GM19238 (cell line): ENCODE results near the gene C1orf105.
"Not testable (repeated sequence)": the region's sequence is repeated elsewhere in the genome, so short reads cannot be mapped to it uniquely, and the experiment has no call there.

ENCODE experiments used
- DNase-seq: peaks from one replicate; pipeline ENCODE4 v3.0.0; 2011; ENCODE audit warnings: low spot score; ENCODE audit not compliant: insufficient read length

C1orf105 gene

DNA sequence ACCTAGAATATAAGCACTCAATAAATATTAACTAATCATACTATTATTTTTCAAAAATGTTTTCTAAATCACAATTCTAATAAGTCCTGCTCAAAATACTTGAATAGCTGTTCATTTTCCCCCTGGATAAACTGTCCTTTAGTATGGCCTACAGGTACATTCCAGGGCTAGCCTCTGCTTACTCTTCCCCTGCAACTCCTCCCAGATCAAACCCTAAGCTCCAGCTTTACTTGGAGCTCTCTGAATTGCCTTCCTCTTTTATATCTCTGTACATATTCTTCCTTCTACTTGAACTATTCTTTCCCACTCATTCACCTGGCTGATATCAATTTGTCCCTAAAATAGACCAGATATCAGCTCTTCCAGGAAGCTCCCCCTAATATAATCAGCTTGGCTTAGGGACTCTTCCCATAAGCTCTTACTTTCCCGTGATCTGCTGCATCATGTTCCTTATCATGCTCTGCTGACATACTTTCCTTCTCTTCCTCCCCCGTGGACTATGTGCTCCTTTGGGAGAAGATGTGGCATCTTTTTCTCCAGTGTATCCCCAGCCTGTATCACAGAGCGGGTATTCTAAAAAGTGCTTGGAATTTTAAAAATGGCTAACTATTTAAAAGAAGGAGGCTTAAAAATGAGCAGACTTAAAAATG, 66.4 kb downstream of the C1orf105 start:
- no peak for DNase-seq

DNA sequence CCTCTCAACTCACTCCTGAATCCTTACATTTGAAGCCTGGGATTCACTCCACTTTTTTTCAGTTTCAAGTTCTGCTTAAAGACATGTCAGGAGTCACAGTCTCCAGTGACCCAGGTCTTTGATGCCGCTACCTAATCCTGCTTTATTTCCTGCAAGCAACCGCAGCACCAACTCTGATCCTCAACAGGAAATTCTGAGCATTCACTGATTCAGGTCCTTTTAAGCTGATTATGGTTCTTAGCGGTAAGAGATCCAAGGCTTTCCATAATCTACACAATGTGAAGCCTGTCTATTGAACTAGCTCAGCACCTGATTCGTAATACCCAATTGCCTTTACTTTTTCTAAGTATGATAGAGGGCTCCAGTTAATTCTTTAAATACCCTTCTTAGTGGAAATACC, 67.1 kb downstream of the C1orf105 start:
- DNase-seq = no peak

DNA sequence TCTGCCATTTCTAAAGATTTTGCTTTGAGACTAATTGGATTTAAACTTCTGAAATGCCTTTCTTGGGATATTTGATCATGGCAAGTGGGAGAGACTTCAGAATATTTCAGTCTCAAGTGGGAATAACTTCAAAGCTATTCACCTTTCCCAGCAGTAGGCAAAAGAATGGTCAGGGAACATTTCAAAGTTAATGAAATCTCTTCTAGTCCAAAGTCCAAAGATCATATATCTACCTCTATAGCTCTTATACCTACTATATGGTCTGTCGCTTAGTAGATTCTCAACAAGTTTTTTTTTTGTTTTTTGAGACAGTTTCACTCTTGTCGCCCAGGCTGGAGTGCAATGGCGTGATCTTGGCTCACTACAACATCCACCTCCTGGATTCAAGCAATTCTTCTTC, 67.9 kb downstream of the C1orf105 start:
- no peak for DNase-seq

DNA sequence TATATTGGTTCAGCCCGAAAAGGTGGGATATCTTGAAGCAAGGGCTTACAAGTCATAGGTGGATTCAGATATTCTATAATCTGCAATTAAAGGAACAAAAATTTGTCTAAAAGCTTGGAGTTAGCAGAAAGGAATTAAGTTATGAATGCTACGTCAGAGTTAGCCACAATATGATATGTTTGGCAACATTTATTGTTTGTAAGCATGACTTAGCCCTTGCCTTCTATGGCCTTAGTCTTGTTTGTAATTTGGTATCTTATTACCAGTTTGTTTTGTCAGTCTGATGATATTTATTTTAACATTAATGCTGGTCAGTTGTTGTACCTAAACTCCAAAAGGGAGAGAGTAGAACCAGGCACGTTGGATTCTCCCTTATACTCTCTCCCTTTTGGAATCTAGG, 69.4 kb downstream of the C1orf105 start:
- no peak for DNase-seq

DNA sequence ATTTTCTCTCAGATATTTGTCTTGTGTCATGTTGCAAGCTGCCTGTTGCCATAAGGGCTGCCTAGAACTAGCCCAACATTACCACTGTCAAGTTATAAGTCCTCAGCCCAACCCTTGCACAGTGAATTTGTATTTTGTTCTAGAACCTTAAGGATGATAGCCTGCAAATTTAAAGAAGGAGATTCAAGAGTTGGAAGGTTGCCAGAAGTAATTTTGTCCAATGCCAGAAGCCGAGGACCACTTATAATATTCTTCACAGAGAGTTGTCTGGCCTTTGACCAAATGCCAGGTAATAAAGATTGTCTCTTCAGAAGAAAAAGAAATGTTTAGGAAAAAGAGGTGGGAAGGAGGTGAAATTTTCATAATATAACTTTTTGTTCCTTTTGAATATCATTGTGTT, 71.9 kb downstream of the C1orf105 start:
- DNase-seq = no peak

DNA sequence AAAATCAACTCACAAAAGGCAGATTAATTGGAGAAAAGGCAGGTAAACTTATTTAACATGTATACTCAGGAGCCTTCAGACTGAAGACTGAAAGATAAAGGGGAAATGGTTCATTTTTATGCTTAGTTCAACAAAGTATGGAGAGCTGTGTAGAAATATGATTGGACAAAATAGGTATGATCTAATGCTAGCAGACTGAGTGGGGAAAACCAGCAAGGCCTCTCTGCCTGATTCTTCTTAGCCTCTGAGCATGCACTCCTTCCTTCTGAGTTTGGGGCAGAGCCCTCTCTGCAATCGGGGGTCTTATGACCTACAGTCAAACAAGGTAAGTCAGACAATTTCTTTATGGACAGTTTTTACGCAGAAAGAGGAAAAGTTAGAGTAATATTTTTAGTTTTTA, 73.7 kb downstream of the C1orf105 start:
- DNase-seq = no peak

DNA sequence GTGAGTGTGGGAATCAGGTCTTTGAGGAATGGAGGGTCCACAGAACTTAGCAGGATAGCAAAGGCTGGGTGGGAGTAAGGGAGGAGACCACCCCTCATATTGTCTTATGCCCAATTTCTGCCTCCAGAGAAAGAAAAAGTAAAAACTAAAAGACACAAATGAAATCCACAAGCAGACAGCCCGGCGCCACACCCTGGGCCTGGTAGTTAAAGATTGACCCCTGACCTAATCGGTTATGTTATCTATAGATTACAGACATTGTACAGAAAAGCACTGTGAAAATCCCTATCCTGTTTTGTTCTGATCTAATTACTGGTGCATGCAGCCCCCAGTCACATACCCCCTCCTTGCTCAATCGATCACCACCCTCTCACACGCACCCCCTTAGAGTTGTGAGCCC, 75.6 kb downstream of the C1orf105 start:
- not testable (repeated sequence) for DNase-seq

DNA sequence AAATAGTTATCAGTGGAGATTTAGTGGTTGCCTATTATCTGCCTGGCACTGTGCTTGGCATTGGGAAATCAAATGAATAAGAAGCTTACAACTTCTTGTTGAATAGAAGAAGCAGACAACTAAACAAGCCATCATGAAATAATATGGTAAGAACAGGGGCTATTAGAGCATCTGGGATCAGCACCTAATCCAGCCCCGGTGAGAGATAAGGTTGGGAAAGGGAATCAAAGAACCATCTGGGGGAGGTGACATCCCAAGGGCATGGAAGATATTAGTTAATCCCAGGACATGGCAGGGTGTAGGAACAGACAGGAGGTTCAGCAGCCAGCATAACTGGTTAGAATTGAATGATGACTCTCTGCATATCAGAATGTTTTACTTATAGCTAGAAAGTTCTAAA, 76.2 kb downstream of the C1orf105 start:
- no peak for DNase-seq

DNA sequence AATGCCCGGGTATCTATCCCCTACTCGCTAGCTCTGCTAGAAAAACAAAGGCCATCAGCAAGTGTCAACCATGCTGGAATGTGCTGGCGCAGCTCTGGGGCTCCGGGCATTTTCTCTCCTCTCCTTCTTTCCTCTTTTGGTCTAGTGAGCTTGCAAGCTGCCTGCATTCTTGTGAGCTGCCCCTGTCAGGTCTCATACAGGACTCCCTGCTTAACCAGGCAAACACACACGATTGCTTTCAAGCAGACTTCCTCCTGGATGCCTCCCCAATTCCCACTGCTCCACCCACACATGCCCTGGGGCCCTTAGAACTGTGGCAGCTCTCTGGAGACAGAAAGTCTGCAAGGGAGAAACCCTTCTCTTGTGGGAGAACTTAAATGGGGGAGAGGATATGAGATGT, 76.7 kb downstream of the C1orf105 start:
- no peak for DNase-seq

DNA sequence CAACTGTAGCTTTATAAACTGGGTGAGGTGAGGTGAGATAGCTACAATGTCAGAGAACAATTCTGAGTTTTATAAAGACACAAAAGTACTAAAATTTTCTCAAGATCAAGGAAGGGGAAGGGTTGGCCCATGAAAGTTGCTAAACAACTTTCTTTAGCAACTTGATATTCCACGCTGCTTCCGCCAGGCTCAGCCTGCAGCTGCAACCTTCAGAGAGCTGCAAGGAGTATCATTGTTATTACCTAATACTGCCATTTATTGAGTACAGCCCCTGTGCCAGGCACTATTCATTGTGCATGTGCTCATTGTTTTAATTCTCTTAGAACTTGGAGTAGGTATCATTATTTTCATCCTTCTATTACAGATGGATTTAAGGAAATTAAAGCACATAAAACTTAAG, 78.4 kb downstream of the C1orf105 start:
- DNase-seq = no peak

DNA sequence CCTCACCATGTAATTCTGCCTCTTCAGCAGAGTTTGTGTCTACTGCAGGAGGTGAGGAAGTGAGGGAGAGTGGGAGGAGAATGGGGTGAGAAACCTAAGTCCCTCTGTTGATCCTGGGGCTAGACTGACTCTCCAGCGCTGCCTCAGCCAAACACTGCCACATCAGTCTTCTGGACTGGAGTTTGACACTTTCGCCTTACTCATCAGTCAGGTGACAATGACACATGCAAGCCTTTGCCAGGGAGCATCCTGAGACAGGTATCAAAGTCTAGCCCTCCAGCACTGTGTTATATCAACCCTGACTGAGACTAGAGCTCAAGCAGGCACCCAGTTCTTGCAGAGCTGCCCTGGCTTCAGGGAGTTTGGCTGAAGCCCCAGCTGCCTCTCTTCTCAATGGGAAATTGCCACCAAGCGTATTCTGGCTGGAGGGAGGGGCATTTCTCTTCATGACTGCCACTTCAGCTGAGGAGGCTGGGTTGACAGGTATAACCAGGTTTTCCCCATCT, 79.2 kb downstream of the C1orf105 start:
- no peak for DNase-seq

DNA sequence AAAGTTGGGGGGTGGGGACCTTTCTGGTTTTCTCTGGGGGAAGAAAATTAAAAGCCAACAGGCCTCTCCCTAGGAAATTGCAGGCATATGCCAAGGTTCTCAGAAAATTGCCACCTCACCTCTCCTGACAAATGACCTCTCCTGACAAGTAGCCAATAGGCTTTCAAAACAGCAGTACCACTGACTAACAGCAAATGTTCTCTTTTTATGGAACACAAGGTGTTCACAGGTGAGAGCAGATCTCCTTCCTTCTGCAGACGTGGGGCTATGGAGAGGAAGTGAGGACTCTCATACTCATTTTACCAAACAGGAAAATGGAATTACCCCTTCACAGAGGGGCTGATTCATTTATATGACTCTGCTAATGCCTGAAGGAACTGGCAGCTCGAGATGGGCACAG, 79.7 kb downstream of the C1orf105 start:
- no peak for DNase-seq

DNA sequence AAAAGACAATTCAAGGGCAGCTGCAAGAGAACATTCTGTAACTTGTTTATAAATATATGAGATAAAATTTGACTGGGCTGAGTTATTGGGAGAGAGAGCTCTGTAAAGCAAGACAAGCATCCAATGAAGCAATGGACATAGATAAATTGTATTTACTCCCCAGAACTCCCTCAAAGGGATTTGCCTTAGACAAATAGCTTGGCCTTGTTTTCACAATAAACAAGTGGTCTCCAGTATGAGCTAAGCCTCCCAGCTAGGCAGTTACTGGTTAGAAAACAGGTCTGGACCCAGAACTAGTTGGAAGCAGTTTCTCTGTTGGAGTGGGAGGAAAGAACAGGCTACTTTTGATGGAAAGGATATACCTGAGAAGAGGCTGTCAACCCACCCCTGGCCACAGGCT, 87.3 kb downstream of the C1orf105 start:
- no peak for DNase-seq

DNA sequence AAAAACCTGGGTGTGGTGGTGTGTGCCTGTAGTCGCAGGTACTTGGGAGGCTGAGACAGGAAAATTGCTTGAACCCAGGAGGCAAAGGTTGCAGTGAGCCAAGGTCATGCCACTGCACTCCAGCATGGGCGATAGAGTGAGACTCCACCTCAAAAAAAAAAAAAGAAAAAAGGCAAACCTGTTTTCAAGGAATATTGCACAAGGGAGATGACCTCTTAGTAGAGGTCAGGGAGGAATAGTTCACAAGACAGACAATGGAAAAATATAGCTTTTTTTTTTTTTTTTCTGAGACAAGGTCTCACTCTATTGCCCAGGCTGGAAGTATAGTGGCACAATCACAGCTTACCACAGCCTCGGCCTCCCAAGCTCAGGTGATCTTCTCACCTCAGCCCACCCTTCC, 90.0 kb downstream of the C1orf105 start:
- DNase-seq = no peak

DNA sequence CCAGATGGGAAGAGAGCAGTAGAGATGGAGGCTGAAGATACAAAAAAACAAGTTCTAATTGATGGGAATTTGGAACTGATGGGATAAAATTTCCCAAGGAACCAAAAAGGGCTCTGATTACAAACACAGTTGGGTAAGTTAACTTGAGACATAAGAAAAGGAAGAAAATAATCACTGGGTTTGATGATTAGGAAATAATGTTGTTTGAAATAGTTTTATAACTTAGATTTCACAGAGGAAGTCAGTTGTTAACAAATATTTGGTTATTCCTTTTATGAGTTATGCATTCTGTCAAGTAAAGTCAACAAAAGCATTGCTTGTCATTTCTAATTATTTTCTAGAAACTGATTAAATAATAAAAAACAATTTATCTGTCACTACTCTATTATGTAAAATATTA, 92.1 kb downstream of the C1orf105 start:
- no peak for DNase-seq

DNA sequence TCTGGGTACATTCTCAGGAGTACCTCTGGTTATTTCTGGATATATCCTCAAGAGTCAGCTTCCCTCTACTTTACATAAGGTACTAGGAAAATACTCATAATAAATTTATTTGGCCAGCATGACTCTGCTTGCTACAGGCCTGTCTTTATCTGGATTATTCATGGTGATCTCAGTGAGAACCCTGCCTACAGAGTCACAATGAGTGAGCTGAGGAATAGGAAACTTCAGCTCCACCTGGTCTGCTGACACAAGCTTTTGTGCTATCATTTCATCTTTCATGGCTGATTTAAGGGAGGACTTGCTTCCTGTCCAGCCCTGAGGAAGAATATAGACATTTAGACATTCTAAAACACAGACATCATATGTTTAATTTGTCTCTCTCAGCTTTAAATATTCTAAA, 93.0 kb downstream of the C1orf105 start:
- no peak for DNase-seq

DNA sequence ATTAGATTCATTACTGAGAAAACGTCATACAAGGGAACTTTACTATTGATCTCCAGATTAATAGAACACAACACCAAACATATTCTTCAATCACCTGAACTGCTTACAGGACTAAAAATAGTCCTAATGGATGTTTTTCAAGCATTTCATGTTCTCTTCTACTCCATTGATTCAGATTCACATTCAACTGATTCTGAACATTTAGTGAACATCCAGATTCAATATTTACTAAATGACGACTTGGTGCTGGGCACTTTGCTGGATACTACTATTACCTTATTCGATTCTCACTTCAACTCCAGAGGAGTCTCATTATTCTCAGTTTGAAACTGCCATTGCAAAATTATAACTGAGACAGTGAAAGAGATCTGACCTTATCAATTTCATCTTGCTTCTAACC, 93.6 kb downstream of the C1orf105 start:
- no peak for DNase-seq

DNA sequence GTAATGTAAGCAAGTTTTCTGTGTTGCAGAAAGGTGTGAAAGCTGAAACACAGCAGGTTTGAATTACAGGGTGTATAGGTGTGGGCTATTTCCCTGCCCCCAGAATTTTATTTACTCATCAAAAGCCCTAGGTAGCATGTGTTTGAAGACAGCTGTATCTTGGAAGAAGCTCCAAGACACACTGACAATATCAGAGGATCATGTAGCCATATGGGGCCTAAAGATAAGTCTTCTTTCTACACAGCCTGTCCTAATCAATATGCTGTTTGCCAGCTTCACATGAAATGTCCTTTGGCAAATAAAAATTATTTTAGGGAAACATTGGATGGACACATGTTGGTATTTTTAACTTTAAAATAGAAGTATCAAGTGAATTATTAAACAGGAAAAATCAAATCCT, 95.0 kb downstream of the C1orf105 start:
- DNase-seq = no peak

DNA sequence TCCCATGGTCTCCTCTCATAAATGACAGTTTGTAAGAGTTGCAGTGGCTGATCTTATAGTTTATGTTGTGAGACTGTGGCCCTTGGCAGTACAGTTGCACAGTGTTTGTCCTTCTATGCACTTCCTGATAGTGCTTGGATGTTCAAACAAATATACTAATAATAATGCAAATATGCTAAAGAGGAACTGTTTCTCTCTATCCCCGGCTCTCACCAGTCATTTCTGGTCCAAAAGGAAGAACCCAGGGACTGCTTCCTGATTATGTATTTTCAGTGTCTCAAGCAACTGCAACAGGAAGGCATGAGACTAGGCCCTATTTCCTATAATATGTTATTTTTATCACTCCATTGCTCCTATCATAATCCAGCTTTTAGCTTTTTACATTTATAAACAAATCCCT, 95.4 kb downstream of the C1orf105 start:
- DNase-seq = no peak

DNA sequence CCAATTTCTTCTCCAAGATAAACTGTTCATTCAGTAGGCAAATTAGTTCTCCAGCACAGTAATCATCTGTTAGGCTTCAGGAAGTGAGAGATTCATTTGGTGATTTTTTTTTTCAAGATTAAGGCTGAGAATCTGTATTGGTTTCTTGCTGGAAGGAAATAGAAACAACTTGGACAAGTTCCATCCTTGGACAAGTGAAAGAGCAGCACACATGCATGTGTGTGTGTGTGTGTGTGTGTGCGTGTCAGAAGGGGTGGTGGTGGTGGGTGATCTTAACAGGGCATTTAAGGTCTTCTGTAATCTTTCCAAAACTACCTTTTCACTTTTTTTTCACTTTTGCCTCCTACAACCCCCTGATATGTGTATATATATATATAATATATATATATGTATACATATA, 96.6 kb downstream of the C1orf105 start:
- DNase-seq = no peak

DNA sequence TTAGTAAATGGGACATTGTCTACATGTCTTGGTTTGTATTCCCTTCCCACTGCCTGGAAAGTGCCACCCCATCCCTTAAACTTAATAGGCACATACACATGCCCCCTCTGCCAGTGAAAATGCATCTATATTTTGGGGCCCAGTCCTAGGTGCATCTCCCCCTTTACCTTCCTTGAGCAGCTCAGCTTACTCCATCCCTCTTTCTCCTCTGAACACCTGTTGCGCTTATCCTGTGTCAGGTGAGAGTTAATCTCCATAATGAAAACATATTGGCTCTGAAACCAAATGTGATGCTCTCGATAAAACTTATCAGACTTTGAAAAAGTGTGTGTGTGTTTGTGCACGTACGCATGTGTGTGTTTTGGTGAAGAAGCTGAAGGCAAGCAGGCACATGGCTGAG, 97.1 kb downstream of the C1orf105 start:
- no peak for DNase-seq
